Left forelimb (tissue), 1 donor: ENCODE measurements around the gene SCUBE1.

Source experiments
- DNase-seq: peaks from one replicate; pipeline ENCODE4 v3.0.0-alpha.2; 2018; ENCODE audit warnings: low spot score

SCUBE1 gene

DNA sequence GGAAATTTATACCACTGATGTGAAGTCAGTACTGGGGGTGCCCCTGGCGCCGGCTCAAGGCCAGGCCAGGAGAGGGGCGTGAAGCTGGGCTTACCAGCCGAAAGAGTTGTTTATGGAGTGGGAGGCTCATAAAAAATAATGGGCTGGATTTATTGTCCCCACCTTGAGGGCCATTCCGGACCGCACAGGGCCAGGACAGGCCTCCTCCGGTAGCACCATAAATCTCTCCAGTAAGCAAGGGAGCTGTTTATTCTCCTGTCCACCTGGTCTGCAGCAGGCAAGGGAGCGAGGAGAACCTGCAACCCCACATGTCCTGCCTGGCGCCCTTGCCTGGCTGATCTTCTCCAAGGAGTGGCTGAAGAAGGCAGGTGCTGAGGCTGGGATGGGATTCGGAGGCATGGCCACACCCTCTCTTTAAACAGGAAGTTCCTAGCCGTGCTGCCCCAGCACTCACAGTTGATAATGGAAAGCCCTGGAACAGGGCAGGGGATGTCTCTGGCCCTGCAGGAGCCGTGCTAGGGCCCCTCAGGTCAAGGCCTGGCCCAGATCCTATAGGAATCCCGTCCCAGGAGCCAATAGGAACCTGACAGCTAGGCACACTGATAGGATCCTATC, 65.1 kb downstream of the SCUBE1 start:
- no peak for DNase-seq

GRCh38 chr22:43277091-43277490, 66.1 kb downstream of the SCUBE1 start:
- DNase-seq, result no peak

GRCh38 chr22:43276321-43276720, 66.9 kb downstream of the SCUBE1 start:
- DNase-seq, result no peak

DNA sequence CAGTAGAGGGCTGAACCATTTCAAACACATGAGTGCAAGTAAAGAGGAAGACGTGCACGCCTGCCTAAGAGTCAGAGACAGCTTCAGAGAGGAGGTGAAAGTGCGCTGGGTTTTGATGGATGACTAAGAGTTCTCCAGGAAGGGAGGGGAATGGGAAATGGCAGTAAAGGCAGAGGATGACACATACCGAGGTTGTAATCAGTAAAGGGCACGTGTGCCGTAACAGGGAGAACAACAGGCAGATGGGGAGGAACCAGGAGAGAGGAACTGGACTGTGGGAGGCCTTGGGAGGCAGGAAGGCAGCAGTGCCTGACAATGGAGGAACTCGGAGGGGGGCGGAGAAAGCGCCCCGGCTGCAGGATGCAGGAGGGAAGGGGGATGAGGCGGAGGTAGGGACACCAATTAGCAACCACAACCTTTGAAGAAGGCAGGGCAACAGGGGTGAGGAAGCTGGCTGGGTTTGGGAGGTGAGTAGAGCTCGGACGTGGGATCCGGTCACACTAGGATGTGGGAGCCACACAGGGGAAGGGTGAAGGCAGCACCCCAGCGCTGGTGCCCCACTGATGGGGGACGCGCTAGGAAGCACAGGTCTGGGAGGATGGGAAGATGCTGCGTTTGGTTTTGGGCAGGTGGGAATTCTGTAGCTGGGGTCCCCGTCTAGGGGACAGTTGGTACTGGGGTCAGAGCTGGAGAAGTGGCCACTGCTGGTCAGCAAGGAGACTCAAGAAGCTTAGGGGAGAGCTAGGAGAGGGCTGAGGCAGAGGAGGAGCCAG, 67.4 kb downstream of the SCUBE1 start:
- DNase-seq, result no peak

- DNase-seq, result no peak
Measured at GRCh38 chr22:43274595-43275240, 68.5 kb downstream of the SCUBE1 start.

DNA sequence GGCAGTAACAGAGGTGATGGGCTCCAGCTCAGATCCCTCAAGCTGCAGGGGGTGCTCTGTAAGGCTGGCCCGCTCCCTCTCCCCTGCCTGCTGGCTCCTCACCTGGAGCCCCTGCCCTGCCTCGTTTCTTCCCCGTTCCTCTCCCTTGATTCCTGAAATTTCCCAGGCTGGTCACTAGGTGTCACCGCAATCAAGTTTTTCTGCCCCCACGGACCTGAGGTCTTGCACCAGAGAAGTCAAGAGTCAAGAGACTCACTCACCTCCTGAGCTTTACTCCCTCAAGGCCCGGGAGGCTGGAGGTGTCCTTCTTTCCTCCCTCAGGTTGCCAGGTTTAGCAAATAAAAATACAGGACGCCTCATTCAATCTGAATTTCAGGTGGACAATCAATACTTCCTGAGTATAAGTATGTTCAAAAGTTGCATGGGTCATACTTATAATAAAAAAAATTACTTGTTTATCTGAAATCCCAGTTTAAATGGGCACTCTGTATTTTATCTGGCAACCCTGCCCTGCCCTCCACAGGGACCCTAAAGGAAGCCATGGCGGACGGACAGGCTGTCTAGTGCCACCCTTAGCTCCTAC, 69.2 kb downstream of the SCUBE1 start:
- DNase-seq, result no peak

DNA sequence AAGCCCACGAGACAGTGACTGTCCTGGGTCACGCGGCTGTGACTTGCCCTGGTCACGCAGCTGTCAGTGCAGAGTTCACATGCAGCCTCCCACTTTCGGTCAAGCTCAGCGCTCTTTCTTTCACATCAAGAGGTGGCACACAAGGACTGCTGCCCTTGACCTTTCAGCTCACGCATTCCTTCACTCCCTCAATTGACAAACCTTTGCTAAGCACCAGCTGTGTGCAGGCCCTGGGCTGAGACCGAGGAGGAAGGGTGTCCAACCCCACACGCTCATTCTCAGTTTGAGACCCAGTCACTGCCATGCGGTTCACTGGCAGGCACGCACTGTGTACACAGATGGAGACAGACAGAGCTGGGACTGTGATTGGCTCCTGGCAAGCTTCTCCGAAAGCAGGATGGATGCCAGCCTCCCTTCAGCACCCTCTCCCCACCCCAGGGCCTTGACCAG, 70.3 kb downstream of the SCUBE1 start:
- no peak for DNase-seq

DNA sequence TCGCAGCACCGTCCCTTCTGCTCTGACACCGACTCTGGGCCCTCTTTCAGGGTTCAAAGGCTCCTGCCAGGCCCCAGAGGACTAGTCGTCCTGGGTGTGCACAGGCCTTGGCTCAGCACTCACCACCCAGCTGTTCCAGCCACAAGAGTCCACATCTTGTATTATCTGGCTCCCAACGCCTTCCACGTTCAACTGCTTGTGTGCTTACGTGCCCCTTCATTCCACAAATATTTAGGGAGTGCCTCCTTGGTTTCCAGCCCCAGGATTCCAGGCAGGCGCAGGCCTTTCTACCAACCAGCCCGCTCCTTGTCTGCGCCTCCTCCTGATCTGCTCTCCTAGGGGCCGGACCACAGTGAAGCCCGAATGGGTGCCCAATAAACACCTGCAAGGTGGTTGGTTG, 70.9 kb downstream of the SCUBE1 start:
- DNase-seq, result no peak

DNA sequence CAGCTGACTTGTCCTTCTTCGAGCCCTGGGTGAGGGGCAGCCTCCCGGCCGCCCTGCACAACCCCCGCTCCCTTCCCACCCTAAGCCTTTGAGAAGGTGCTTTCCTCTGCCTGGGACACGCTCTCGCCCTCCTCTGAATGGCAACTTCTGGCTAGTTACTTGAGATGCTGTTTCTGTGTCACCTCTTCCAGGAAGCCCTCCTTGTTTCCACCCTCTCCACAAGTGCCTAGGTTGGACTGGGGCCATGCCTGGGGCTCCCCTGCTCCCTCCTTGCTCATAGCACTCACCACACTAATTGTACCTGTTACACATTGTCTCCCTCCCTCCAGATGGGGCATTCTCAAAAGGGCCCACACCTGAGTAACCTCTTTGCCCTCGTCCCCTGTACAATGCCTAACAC, 72.2 kb downstream of the SCUBE1 start:
- no peak for DNase-seq

DNA sequence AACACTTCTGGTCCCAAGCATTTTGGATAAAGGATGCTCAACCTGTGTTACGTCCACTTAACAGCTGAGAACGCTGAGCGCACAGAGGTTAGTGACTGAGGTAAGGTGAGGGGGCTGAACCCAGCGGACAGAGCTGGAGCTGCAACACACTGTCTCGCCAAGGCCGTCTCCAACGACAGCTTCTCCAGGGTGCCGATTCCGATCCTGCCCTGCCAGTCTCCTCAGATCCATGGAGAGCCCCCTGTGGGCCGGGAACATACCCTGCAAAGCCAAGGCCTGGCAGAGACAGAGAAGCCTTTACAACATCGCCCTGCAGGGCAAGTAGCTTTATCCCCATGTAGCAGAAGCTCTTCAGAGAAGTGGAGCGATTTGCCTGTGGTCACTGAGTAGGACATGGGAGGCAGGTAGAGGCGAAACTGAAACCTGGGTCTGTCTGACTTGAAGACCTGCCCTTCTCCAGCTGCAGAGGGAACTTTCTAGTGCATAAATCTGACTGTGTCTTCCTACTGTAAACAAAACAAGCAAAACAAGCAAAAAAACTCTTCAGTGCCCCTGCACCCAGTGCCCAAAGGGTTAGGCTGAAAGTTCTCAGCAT, 72.8 kb downstream of the SCUBE1 start:
- DNase-seq, result no peak

DNA sequence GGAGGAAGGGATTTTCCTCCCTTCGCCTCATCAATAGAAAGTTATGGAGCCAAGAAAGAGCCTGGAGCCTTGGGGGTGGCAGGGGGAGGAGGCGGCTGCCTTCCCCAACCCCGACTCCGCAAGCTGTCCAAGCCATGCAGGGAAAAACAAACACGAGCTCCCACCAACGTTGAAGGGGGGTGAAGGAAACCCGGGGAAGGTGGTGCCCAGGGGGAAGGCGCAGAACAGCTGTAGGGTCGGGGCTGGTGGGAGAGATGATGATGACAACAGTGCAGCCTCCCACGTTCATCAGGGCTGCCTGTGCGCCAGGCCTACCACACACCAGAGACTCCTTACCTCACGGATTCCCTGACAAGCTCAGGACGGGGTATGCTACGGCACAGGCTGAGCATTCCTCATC, 73.5 kb downstream of the SCUBE1 start:
- no peak for DNase-seq

DNA sequence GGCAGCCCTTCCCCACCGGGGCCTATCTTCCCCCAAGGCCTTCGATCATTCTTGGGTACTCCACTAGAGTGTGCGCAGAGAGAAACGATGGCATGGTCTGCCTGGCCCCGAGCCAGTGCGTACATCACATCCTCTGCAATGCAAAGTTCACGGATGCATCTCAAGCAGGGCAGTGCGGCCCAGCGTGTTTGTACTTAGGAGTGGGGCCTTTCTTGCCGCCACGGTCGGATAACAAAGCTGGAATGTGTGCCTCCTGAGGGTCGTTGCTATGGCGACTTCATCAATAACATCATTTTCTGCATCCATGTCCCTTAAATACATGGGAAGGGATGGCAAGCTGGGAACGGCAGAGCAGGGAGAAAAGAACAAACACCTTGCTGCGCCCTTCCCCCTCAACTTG, 73.9 kb downstream of the SCUBE1 start:
- no peak for DNase-seq

GRCh38 chr22:43267981-43268660, 75.1 kb downstream of the SCUBE1 start:
- no peak for DNase-seq

- DNase-seq, result no peak
Measured at GRCh38 chr22:43267332-43267980, 75.7 kb downstream of the SCUBE1 start.

- no peak for DNase-seq
Measured at GRCh38 chr22:43266076-43266475, 77.1 kb downstream of the SCUBE1 start.

- DNase-seq, result no peak
Measured at GRCh38 chr22:43263645-43264514, 79.3 kb downstream of the SCUBE1 start.

GRCh38 chr22:43262990-43263644, 80.1 kb downstream of the SCUBE1 start:
- DNase-seq, result no peak

GRCh38 chr22:43260331-43261231, 82.6 kb downstream of the SCUBE1 start:
- no peak for DNase-seq

GRCh38 chr22:43257961-43258360, 85.2 kb downstream of the SCUBE1 start:
- no peak for DNase-seq
